Measurements from ENCODE around the gene SEC31B.

The SEC31B gene

GRCh38 chr10:100544950-100545349 lies 25.3 kb upstream of the SEC31B start:
- Mint-ChIP-seq H3K9me3 (no peaks in the 10 kb centered on the region), H3K36me3 (ENCODE audit: low read depth) (peaks cover 94% of the 10 kb centered on the region), H3K27ac (no peak overlapping the region), H3K4me1 (ENCODE audit: low read depth) (no peaks in the 10 kb centered on the region), H3K27me3 (no peaks in the 10 kb centered on the region), H3K4me3 (no peak overlapping the region)
- DNase-seq, result no peak

DNA sequence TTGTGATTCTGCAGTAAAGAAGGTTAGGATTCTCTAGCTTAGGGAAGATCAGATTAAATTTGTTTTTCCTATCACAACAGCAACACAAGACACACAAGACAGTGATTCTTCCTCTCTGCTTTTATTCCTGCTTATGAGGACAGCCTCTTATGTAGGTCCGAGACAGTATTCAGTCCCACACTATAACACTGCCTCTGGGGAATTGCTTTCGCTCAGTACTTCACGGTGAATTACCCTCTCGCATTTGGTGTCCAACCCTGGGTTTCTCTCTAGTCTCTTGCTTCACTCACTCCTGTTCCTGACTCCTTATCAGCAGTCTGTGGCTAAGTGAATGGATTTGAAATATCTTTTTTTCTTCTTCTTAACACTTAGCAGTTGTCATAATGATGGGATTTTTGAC lies 17.8 kb upstream of the SEC31B start:
- no peaks in the 10 kb centered on the region for H3K9me3 Mint-ChIP-seq
- no peak overlapping the region for H3K4me3 Mint-ChIP-seq
- peaks cover 4% of the 10 kb centered on the region for H3K4me1 Mint-ChIP-seq (ENCODE audit: low read depth)
- DNase-seq, result no peak
- no peaks in the 10 kb centered on the region for H3K27me3 Mint-ChIP-seq
- H3K27ac Mint-ChIP-seq, result no peak overlapping the region
- H3K36me3 Mint-ChIP-seq (ENCODE audit: low read depth), result peaks cover 49% of the 10 kb centered on the region

DNA sequence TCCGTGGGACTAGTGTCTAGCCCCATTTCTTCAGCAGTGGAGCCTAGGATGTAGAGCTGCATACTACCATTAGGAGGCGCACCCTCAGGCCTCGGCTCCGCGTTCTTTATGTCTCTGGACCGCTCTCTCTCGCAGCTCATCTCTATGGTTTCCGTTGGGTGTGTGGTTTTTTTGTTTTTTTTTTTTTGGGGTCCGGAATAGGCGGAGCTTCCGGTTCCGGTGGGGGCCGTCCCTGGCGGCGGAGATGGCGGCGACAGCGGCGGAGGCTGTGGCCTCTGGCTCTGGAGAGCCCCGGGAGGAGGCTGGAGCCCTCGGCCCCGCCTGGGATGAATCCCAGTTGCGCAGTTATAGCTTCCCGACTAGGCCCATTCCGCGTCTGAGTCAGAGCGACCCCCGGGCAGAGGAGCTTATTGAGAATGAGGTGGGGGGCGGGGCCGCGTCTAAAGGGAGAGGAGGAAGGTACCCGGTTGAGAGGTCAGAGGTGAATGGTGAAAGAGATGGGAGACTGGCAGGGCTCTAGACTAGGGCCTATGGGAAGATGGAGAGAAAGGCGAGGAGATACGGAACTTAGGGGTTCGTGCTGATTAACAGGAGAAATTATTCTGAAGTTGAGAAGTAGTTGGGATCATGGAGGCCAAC lies 16.2 kb upstream of the SEC31B start, which contains the start of gene HIF1AN:
HIF1AN (plus strand) TSS at position 229 of the 639 bp plus-strand sequence; CDS start at position 245, 16 bp downstream.
- Mint-ChIP-seq H3K27me3 (no peaks in the 10 kb centered on the region), H3K4me1 (ENCODE audit: low read depth) (peaks cover 13% of the 10 kb centered on the region), H3K9me3 (no peaks in the 10 kb centered on the region), H3K27ac (no peak within 1 kb of the TSS), H3K36me3 (ENCODE audit: low read depth) (peaks cover 36% of the 10 kb centered on the region), H3K4me3 (no peak within 1 kb of the TSS)
- DNase-seq, result peak; percentile 87

DNA sequence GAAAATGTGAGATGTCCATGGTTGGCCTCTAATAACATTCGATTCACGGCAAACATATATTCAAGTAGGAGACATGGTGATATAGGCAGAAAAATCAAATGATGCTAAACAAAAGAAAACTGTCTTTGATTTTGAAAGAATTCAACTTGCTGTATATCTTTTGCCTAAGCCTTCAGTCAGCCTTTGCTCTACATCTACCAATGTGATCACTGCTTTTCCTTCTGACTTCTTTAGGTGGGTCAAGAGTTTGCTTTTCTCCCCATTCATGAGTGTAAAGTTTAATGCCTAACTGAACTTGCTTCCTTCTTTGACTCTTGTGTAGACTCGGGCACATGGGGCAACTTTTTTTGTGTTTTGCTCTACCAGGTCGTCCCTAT lies 15.7 kb upstream of the SEC31B start:
- no peaks in the 10 kb centered on the region for H3K27me3 Mint-ChIP-seq

DNA sequence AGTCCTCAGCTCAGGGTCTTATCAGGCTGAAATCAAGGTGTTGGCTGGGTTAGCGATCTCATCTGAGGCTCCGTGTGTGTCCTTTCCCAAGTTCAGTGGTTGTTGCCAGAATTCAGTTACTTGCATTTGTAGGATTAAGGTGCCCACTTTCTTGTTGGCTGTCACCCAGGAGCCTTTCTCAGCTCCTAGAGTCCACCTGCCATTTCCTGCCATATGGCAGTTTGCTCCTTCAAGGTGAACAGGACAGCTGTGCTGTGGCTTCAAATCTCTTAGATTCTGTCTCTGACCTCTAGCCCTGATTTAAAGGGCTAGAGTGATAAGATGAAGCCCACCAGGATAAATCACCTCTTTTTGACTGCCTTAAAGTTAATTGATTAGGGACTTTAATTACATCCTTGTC lies 15.1 kb upstream of the SEC31B start:
- Mint-ChIP-seq H3K27me3 (no peaks in the 10 kb centered on the region), H3K27ac (no peak overlapping the region), H3K9me3 (no peaks in the 10 kb centered on the region), H3K36me3 (ENCODE audit: low read depth) (peaks cover 29% of the 10 kb centered on the region), H3K4me1 (ENCODE audit: low read depth) (peaks cover 21% of the 10 kb centered on the region), H3K4me3 (no peak overlapping the region)
- DNase-seq, result no peak

More for the DNA sequence above, 15.7 kb upstream of the SEC31B start:
- peaks cover 31% of the 10 kb centered on the region for H3K36me3 Mint-ChIP-seq (ENCODE audit: low read depth)
- peaks cover 15% of the 10 kb centered on the region for H3K4me1 Mint-ChIP-seq (ENCODE audit: low read depth)
- H3K27ac Mint-ChIP-seq, result no peak overlapping the region
- no peak overlapping the region for H3K4me3 Mint-ChIP-seq
- no peak for DNase-seq
- no peaks in the 10 kb centered on the region for H3K9me3 Mint-ChIP-seq

DNA sequence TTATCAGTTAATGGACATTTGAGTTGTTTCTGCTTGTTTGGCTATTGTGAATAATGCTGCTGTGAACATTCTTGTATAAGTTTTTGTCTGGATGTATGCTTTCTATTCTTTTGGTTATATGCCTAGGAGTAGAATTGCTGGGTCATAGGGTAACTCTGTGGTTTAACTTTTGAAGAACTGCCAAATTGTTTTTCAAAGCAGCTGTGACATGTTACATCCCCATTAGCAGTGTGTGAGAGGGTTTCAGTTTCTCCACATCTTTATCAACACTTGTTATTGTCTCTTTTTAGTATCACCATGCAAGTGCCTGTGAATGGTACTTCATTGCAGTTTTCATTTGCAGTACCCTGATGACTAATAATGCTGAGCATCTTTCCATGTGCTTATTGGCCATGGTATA lies 12.1 kb upstream of the SEC31B start:
- Mint-ChIP-seq H3K4me3 (no peak overlapping the region), H3K27ac (peak overlapping the region; percentile 61), H3K27me3 (no peaks in the 10 kb centered on the region), H3K9me3 (no peaks in the 10 kb centered on the region), H3K36me3 (ENCODE audit: low read depth) (peaks cover 33% of the 10 kb centered on the region), H3K4me1 (ENCODE audit: low read depth) (peaks cover 34% of the 10 kb centered on the region)
- no peak for DNase-seq

DNA sequence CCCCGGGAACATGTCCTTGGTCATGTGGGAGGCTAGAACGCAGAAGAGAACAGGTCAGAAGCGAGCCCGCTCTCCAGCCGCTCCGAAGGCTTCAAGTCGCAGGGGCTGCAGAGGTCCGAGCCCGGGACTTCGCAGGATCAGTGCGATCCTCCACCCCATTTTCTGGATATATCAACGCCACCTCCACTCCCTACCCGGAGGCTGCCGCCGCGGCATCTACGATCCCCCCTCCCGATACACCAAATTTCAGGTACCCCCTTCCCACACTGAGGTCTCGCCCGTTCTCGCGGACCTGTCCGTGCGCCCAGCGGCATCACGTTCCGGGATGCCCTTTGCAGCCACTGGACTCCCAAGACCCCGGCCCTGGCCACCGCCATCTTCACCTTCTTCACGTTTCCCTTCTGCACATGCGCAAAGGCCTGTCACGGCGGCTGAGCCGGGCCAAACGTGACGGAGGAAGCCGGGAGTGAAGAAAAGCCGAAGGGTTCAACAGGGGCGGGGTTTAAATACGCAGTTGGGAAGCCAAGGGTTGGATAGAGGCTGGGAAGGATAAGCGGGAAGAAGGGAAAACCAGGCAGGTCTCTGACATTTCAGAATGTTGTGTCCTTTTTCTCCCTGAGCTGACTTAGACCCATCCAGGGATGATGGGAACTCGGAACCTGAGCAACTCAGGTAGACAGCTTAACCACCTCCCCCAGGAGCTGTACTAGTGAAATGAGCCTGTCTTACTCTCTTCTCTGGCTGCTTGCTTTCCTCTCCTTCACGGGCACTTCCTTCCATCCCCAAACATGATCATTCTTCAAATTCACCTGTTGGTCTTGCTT lies 10.0 kb upstream of the SEC31B start, which contains the start of gene NDUFB8:
NDUFB8 (minus strand) TSS at position 397 of the 824 bp plus-strand sequence; CDS start at position 377, 20 bp downstream.
- peak; percentile 91 for DNase-seq
- Mint-ChIP-seq H3K27ac (peak within 1 kb of the TSS; percentile 100), H3K4me1 (ENCODE audit: low read depth) (peaks cover 43% of the 10 kb centered on the region), H3K36me3 (ENCODE audit: low read depth) (peaks cover 52% of the 10 kb centered on the region), H3K4me3 (peak within 1 kb of the TSS; percentile 100), H3K27me3 (no peaks in the 10 kb centered on the region), H3K9me3 (no peaks in the 10 kb centered on the region)

GRCh38 chr10:100528921-100529474 lies 9.3 kb upstream of the SEC31B start:
- peak overlapping the region; percentile 100 for H3K4me3 Mint-ChIP-seq
- H3K4me1 Mint-ChIP-seq (ENCODE audit: low read depth), result peaks cover 44% of the 10 kb centered on the region
- no peak for DNase-seq
- H3K9me3 Mint-ChIP-seq, result no peaks in the 10 kb centered on the region
- H3K27ac Mint-ChIP-seq, result peak overlapping the region; percentile 100
- no peaks in the 10 kb centered on the region for H3K27me3 Mint-ChIP-seq
- H3K36me3 Mint-ChIP-seq (ENCODE audit: low read depth), result peaks cover 59% of the 10 kb centered on the region

GRCh38 chr10:100528123-100528886 lies 8.6 kb upstream of the SEC31B start:
- H3K4me3 Mint-ChIP-seq, result peak overlapping the region; percentile 100
- peaks cover 44% of the 10 kb centered on the region for H3K4me1 Mint-ChIP-seq (ENCODE audit: low read depth)
- peak overlapping the region; percentile 100 for H3K27ac Mint-ChIP-seq
- H3K27me3 Mint-ChIP-seq, result no peaks in the 10 kb centered on the region
- DNase-seq, result no peak
- H3K9me3 Mint-ChIP-seq, result no peaks in the 10 kb centered on the region
- H3K36me3 Mint-ChIP-seq (ENCODE audit: low read depth), result peaks cover 66% of the 10 kb centered on the region

GRCh38 chr10:100524638-100525037 lies 5.0 kb upstream of the SEC31B start:
- no peak for DNase-seq
- Mint-ChIP-seq H3K4me1 (ENCODE audit: low read depth) (peaks cover 26% of the 10 kb centered on the region), H3K27ac (peak overlapping the region; percentile 83), H3K36me3 (ENCODE audit: low read depth) (peaks cover 87% of the 10 kb centered on the region), H3K9me3 (no peaks in the 10 kb centered on the region), H3K4me3 (no peak overlapping the region), H3K27me3 (no peaks in the 10 kb centered on the region)

- H3K4me3 Mint-ChIP-seq, result no peak overlapping the region
- no peaks in the 10 kb centered on the region for H3K9me3 Mint-ChIP-seq
- H3K4me1 Mint-ChIP-seq (ENCODE audit: low read depth), result peaks cover 26% of the 10 kb centered on the region
- H3K27ac Mint-ChIP-seq, result peak overlapping the region; percentile 83
- H3K27me3 Mint-ChIP-seq, result no peaks in the 10 kb centered on the region
- no peak for DNase-seq
- H3K36me3 Mint-ChIP-seq (ENCODE audit: low read depth), result peaks cover 85% of the 10 kb centered on the region
Observed at GRCh38 chr10:100524206-100524605, 4.5 kb upstream of the SEC31B start.

DNA sequence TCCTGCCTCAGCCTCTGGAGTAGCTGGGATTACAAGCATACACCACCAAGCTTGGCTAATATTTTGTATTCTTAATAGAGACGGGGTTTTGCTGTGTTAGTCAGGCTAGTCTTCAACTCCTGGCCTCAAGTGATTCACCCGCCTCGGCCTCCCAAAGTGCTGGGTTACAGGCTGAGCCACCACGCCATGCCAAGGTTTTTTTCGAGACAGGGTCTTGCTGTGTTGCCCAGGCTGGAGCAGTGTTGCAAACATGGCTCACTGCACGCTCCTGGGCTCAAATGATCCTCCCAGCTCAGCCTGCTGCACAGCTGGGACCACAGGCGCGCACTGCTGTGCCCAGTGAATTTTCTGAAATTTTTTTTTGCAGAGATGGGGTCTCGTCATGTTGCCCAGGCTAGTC lies 3.3 kb upstream of the SEC31B start:
- no peak for DNase-seq
- Mint-ChIP-seq H3K9me3 (no peaks in the 10 kb centered on the region), H3K27ac (no peak overlapping the region), H3K4me3 (no peak overlapping the region), H3K4me1 (ENCODE audit: low read depth) (peaks cover 27% of the 10 kb centered on the region), H3K27me3 (no peaks in the 10 kb centered on the region), H3K36me3 (ENCODE audit: low read depth) (peaks cover 75% of the 10 kb centered on the region)

DNA sequence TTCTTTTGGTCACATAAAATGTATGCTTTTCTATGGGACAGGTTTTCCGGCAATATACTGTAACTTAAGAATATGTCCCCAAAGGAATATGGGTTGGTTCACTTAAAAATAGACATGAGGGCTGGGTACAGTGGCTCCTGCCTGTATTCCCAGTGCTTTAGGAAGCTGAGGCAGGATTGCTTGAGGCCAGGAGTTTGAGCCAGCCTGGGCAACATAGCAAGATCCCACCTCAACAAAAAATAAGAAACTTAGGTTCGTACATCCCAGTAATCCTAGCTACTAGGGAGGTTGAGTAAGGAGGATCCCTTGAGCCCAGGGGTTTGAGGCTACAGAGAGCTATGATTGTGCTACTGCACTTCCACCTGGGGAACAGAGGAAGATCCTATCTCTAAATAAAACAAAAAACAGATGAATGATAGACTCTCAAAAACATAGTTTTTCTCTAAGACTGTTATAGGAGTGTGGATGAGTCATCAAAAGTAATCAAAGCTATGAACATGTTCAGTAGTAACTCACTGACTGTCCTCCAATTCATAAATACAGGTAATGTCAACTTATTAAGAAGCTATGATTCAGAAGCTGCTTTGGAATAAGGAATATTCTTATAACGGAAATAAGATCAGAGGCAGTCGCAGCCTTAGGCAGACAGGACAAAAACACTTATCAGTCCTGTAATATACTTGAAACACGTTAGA lies 2.6 kb upstream of the SEC31B start:
- H3K27me3 Mint-ChIP-seq, result no peaks in the 10 kb centered on the region
- H3K4me3 Mint-ChIP-seq, result no peak overlapping the region
- DNase-seq, result no peak
- H3K27ac Mint-ChIP-seq, result peak overlapping the region; percentile 35
- peaks cover 26% of the 10 kb centered on the region for H3K4me1 Mint-ChIP-seq (ENCODE audit: low read depth)
- H3K36me3 Mint-ChIP-seq (ENCODE audit: low read depth), result peaks cover 68% of the 10 kb centered on the region
- no peaks in the 10 kb centered on the region for H3K9me3 Mint-ChIP-seq

GRCh38 chr10:100520811-100521210 lies 1.1 kb upstream of the SEC31B start:
- no peaks in the 10 kb centered on the region for H3K27me3 Mint-ChIP-seq
- no peak for DNase-seq
- H3K4me1 Mint-ChIP-seq (ENCODE audit: low read depth), result peaks cover 16% of the 10 kb centered on the region
- H3K27ac Mint-ChIP-seq, result peak overlapping the region; percentile 33
- peaks cover 64% of the 10 kb centered on the region for H3K36me3 Mint-ChIP-seq (ENCODE audit: low read depth)
- no peak overlapping the region for H3K4me3 Mint-ChIP-seq
- H3K9me3 Mint-ChIP-seq, result no peaks in the 10 kb centered on the region
